Mucosa of descending colon (tissue), 3 donors: ENCODE results near the gene ZNF385D. TPM values are rescaled to one million over a fixed set of nuclear protein-coding genes. Genes with fewer than 3 reads are reported as not detected.

Experiments used
- ATAC-seq: fragments of 200-7000 bp; cut with Tn5 transposase; one replicate; pipeline ENCODE4 v1.9.1; 2020; ENCODE audit warnings: mild to moderate bottlenecking, moderate library complexity
- DNase-seq, 3 donors: peaks; one replicate each; pipeline ENCODE4 v3.0.0-alpha.2; 2020
- H3K36me3 ChIP-seq: fragments of 200-600 bp; one replicate; pipeline ENCODE4 v1.8.0; 2021; ENCODE audit warnings: low read depth, mild to moderate bottlenecking
- H3K4me1 ChIP-seq: fragments of 200-600 bp; one replicate; pipeline ENCODE4 v1.8.0; 2021; ENCODE audit warnings: low read depth, mild to moderate bottlenecking
- H3K4me3 ChIP-seq: fragments of 200-600 bp; one replicate; pipeline ENCODE4 v1.8.0; 2021; ENCODE audit warnings: mild to moderate bottlenecking
- H3K9me3 ChIP-seq: fragments of 200-600 bp; one replicate; pipeline ENCODE4 v1.8.0; 2021; ENCODE audit warnings: mild to moderate bottlenecking
- intact Hi-C, 2 donors: fragments of 100-400 bp; cut with DNase I in 1 of 2; cut with micrococcal nuclease in 1 of 2; formaldehyde crosslinking; loops; one replicate each; pipeline versions ENCODE4 v1.11.0 to v1.11.1; 2022; cut with DNase I, micrococcal nuclease
- total RNA-seq, 3 donors: library from RNA; stranded (reverse); fragmentation: NEBNext Ultra II Directional in 2 of 3; extraction: Animal tissue kit (Norgen Biotek cat#: 25700) in 2 of 3; gene quantifications; one replicate each; pipeline versions ENCODE4 v1.2.1 to v1.2.4, GENCODE V29; 2021 to 2023
- TF ChIP-seq, protein P1 (sequence below): fragments of 200-600 bp; IDR thresholded peaks from one replicate; pipeline ENCODE4 v1.8.0; 2022; ENCODE audit warnings: antibody characterized with exemption, mild to moderate bottlenecking
- donor health status: DM: no; HTN: no; CAD: no; lungs with moderate emphysema.
- donor health status: DM: no; HTN: no; CAD: no.
- donor health status: DM: no; HTN: yes; CAD: no.

Gene ZNF385D
- total RNA-seq, 3 donors from 2014 or later: 1.9 to 3.1 (median 2.8) TPM

DNA sequence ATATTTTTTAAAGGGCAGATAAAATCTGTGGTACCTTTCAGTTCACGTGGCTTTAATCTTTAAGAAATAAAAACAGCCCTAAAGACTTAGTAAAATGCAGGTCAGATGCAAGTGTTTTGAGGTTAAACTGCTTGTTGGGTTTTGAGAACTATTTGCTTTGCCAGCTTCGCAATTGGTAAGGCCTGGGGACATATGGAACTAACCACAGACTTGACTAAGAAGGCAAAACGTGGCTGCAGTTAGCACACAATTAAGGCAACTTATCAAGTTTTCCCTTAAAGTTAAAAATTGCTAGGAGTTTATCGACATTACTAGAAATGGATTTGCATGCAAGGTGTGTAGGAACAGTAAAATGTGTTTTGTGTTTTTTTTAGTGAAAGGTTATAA lies 206.9 kb downstream of the ZNF385D start:
- H3K9me3 ChIP-seq: peaks cover 9% of the 10 kb centered on the region
- intact Hi-C loops: no loop called here
- H3K4me3 ChIP-seq: no peak overlapping the region
- ATAC-seq: no peak
- TF ChIP-seq, protein P1, sequence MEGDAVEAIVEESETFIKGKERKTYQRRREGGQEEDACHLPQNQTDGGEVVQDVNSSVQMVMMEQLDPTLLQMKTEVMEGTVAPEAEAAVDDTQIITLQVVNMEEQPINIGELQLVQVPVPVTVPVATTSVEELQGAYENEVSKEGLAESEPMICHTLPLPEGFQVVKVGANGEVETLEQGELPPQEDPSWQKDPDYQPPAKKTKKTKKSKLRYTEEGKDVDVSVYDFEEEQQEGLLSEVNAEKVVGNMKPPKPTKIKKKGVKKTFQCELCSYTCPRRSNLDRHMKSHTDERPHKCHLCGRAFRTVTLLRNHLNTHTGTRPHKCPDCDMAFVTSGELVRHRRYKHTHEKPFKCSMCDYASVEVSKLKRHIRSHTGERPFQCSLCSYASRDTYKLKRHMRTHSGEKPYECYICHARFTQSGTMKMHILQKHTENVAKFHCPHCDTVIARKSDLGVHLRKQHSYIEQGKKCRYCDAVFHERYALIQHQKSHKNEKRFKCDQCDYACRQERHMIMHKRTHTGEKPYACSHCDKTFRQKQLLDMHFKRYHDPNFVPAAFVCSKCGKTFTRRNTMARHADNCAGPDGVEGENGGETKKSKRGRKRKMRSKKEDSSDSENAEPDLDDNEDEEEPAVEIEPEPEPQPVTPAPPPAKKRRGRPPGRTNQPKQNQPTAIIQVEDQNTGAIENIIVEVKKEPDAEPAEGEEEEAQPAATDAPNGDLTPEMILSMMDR: no peak
- H3K4me1 ChIP-seq: no peaks in the 10 kb centered on the region
- H3K36me3 ChIP-seq: no peaks in the 10 kb centered on the region
- DNase-seq: no peak

DNA sequence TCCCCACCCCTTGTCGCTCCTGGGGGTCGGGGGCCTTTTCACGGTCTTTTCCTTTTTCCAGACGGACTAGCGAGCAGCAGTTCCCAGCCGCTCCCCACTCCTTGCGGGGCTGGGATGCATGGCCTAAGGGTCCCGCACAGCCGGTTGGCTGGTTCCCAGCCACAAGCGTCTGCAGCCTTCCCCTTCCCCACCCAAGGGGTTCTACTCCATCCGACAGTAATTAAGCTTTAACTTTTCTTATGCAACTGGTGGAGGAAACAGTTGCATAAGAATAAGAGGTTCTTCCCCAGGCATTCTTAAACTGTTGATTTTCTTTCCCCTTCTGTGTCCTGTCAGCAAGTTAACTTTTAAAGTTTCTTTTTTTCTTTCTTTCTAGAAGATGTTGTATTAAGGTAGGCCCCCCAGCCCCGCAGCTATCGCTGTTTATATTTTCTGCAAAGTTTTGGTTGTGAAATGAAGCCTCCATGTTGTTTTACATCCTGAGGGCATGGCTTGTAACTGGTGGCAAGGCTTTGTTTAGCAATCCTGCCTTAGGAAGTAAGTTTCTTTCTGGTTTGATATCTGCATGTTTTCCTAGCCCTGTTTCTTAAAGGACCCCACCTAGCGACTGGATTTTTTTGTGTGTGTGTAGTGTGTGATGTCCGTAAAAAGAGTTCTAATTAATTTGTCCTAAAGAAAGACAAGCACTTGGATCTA lies 207.5 kb downstream of the ZNF385D start:
- DNase-seq: no peak
- TF ChIP-seq, protein P1: no peak

DNA sequence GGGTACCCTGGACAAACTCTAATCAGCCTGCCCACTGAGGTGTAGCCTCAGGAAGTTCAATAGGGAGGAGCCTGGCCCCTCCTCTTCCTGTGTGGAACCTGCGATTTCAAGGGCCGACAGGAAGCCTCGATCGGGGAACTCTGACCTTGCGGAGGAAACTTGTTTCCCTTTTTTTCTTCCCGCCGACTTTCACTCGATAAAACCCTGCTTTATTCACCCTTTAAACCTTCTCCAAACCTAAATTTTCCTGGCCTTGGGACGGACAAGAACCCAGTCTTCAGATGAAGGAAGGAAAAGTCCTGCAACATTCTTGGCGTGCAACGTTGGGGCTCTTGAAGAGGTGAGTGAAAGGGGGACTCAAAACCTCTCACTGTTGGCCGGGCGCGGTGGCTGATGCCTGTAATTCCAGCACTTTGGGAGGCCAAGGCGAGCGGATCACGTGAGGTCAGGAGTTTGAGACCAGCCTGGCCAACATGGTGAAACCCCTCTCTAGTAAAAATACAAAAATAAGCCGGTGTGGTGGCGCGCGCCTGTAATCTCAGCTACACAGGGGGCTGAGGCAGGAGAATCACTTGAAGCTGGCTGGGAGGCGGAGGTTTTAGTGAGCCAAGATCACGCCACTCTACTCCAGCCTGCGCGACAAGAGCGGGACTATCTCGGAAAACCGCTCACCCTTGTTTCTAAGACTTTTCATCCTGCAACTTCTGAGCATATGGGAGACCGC lies 208.2 kb downstream of the ZNF385D start:
- TF ChIP-seq, protein P1: no peak
- H3K4me3 ChIP-seq: no peak overlapping the region
- peaks cover 3% of the 10 kb centered on the region for H3K9me3 ChIP-seq
- no peaks in the 10 kb centered on the region for H3K4me1 ChIP-seq
- no peak for DNase-seq
- intact Hi-C loops: no loop called here
- H3K36me3 ChIP-seq: no peaks in the 10 kb centered on the region
- no peak for ATAC-seq

More for the DNA sequence above, 207.5 kb downstream of the ZNF385D start:
- ATAC-seq: no peak
- Histone ChIP-seq H3K4me1 (no peaks in the 10 kb centered on the region), H3K4me3 (no peak overlapping the region), H3K36me3 (no peaks in the 10 kb centered on the region), H3K9me3 (peaks cover 6% of the 10 kb centered on the region)
- intact Hi-C loops: no loop called here

DNA sequence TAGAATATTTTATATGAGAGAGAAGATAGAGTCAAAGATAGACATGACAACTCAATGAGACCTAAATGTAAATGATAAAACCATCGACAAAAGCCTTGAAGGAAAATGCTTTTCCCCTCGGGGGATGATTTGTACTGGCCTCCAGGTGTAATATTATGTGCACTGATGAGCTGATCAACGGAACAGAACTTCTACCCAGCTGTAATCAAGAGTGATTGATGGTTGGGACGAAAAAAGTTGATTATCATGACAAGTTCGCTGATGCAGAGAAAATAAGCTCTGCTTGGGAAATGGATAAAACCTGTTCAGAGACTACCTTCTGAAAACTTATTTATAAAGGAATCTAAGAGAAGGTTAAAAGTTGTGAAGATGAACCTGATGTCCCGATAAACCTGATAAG lies 210.7 kb downstream of the ZNF385D start:
- peaks cover 3% of the 10 kb centered on the region for H3K9me3 ChIP-seq
- intact Hi-C loops: no loop called here
- no peaks in the 10 kb centered on the region for H3K4me1 ChIP-seq
- no peak for ATAC-seq
- TF ChIP-seq, protein P1: no peak
- H3K36me3 ChIP-seq: no peaks in the 10 kb centered on the region
- no peak overlapping the region for H3K4me3 ChIP-seq
- DNase-seq: no peak

DNA sequence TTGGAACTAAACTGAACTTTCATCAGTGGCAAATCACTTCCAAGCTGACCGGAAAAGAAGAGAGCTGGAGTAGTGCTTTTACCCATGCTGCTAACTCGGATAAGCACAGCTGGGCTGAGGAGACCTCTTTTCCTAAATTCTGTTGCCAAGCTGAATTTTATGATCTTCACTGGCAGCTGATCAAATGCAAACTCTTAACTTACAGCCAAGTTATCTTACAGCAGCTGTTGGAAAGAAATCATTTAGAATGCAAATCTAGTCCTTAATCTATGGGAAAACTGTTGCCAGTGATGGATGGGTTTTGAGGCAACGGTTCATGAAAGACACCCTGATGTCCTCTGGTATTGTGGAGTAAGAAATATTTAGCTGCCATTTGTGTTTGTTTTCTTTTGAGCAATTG lies 216.5 kb downstream of the ZNF385D start:
- no peak overlapping the region for H3K4me3 ChIP-seq
- no peak for ATAC-seq
- no peaks in the 10 kb centered on the region for H3K4me1 ChIP-seq
- TF ChIP-seq, protein P1: no peak
- peaks cover 9% of the 10 kb centered on the region for H3K9me3 ChIP-seq
- intact Hi-C loops: no loop called here
- no peaks in the 10 kb centered on the region for H3K36me3 ChIP-seq
- no peak for DNase-seq
